Upper lobe of right lung (tissue), 1 donor: ENCODE data around the gene TARBP2. TPM values are rescaled to one million over a fixed set of nuclear protein-coding genes. Genes with fewer than 3 reads are reported as not detected.
A peak's percentile ranks its signal among the peaks of the same experiment; 100 is the strongest.

Experiments
- ATAC-seq: fragments of 200-7000 bp; cut with Tn5 transposase; one replicate; pipeline ENCODE4 v1.9.1; 2020; ENCODE audit warnings: mild to moderate bottlenecking, moderate library complexity
- DNase-seq: peaks from one replicate; pipeline ENCODE4 v3.0.0-alpha.2; 2020
- H3K27ac ChIP-seq: fragments of 200-600 bp; one replicate; pipeline ENCODE4 v1.8.0; 2022
- H3K27me3 ChIP-seq: fragments of 200-600 bp; one replicate; pipeline ENCODE4 v1.8.0; 2022; ENCODE audit warnings: mild to moderate bottlenecking
- H3K36me3 ChIP-seq: fragments of 200-600 bp; one replicate; pipeline ENCODE4 v1.8.0; 2022
- H3K4me1 ChIP-seq: fragments of 200-600 bp; one replicate; pipeline ENCODE4 v1.8.0; 2022
- H3K4me3 ChIP-seq: fragments of 200-600 bp; one replicate; pipeline ENCODE4 v1.8.0; 2022; ENCODE audit warnings: mild to moderate bottlenecking
- H3K9me3 ChIP-seq: fragments of 200-600 bp; one replicate; pipeline ENCODE4 v1.8.0; 2022
- intact Hi-C: fragments of 100-400 bp; cut with DNase I; formaldehyde crosslinking; loops from one replicate; pipeline ENCODE4 v1.11.0; 2022
- total RNA-seq: library from RNA; stranded (reverse); fragmentation: NEBNext Ultra II Directional; extraction: Animal tissue kit (Norgen Biotek cat#: 25700); gene quantifications from one replicate; pipeline ENCODE4 v1.2.1, GENCODE V29; 2021
- TF ChIP-seq, protein P1 (sequence below): fragments of 200-600 bp; IDR thresholded peaks from one replicate; pipeline ENCODE4 v1.8.0; 2022; ENCODE audit warnings: antibody characterized with exemption
- donor health status: DM: no; HTN: yes; CAD: no; lungs with severe emphysema.

Gene TARBP2
- total RNA-seq, 1 donor from 2014 or later = 33.1 TPM

- ATAC-seq = peak; percentile 46
- intact Hi-C loops = no loop called here
- Histone ChIP-seq H3K4me1 (no peaks in the 10 kb centered on the region), H3K36me3 (peaks cover 98% of the 10 kb centered on the region), H3K27ac (no peak overlapping the region), H3K4me3 (no peak overlapping the region), H3K9me3 (no peaks in the 10 kb centered on the region), H3K27me3 (no peaks in the 10 kb centered on the region)
- DNase-seq = no peak
- TF ChIP-seq, protein P1, sequence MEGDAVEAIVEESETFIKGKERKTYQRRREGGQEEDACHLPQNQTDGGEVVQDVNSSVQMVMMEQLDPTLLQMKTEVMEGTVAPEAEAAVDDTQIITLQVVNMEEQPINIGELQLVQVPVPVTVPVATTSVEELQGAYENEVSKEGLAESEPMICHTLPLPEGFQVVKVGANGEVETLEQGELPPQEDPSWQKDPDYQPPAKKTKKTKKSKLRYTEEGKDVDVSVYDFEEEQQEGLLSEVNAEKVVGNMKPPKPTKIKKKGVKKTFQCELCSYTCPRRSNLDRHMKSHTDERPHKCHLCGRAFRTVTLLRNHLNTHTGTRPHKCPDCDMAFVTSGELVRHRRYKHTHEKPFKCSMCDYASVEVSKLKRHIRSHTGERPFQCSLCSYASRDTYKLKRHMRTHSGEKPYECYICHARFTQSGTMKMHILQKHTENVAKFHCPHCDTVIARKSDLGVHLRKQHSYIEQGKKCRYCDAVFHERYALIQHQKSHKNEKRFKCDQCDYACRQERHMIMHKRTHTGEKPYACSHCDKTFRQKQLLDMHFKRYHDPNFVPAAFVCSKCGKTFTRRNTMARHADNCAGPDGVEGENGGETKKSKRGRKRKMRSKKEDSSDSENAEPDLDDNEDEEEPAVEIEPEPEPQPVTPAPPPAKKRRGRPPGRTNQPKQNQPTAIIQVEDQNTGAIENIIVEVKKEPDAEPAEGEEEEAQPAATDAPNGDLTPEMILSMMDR = no peak
These were observed 31.7 kb downstream of the TARBP2 start for GRCh38 chr12:53532524-53533445.

- Histone ChIP-seq H3K36me3 (peaks cover 93% of the 10 kb centered on the region), H3K27ac (no peak overlapping the region)
- ATAC-seq = no peak
These were observed 32.4 kb downstream of the TARBP2 start for GRCh38 chr12:53533471-53533870.

GRCh38 chr12:53536962-53537361 lies 35.9 kb downstream of the TARBP2 start:
- Histone ChIP-seq H3K9me3 (no peaks in the 10 kb centered on the region), H3K27ac (no peak overlapping the region), H3K4me1 (peaks cover 9% of the 10 kb centered on the region), H3K4me3 (no peak overlapping the region), H3K27me3 (no peaks in the 10 kb centered on the region), H3K36me3 (peaks cover 87% of the 10 kb centered on the region)
- DNase-seq (no peak), ATAC-seq (peak; percentile 67)
- intact Hi-C loops = no loop called here
- TF ChIP-seq, protein P1 = no peak

More at GRCh38 chr12:53533471-53533870, 32.4 kb downstream of the TARBP2 start:
- no peaks in the 10 kb centered on the region for H3K27me3 ChIP-seq
- H3K4me1 ChIP-seq = no peaks in the 10 kb centered on the region
- DNase-seq = no peak
- intact Hi-C loops = no loop called here
- H3K9me3 ChIP-seq = no peaks in the 10 kb centered on the region
- TF ChIP-seq, protein P1 = no peak
- H3K4me3 ChIP-seq = no peak overlapping the region

DNA sequence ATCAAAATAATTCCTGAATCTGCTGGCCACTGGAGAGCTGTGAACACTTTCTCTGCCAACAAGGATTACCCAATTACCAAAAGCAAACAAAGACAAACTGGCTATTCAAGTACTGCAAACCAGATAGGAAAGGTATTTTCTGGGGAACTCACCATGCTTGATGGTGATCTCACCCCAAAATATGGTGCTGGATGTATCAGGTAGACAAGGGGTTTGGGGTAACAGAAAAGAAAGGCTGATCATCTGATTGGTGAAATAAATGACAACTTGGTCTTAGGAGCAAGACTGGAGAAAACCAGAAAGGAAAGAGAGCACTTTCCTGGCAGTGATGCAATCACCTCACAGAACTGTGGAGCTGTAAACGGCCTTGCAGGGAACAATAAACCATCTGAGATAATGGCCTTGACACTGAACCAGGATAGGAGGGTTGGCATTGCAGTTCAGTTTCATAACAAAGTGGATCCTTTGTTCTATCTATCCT lies 37.2 kb downstream of the TARBP2 start:
- no peak overlapping the region for H3K4me3 ChIP-seq
- DNase-seq = no peak
- peak; percentile 74 for ATAC-seq
- TF ChIP-seq, protein P1 = no peak
- peaks cover 87% of the 10 kb centered on the region for H3K36me3 ChIP-seq
- H3K4me1 ChIP-seq = peaks cover 10% of the 10 kb centered on the region
- no peaks in the 10 kb centered on the region for H3K27me3 ChIP-seq
- peak overlapping the region; percentile 49 for H3K27ac ChIP-seq
- intact Hi-C loops = no loop called here
- no peaks in the 10 kb centered on the region for H3K9me3 ChIP-seq

DNA sequence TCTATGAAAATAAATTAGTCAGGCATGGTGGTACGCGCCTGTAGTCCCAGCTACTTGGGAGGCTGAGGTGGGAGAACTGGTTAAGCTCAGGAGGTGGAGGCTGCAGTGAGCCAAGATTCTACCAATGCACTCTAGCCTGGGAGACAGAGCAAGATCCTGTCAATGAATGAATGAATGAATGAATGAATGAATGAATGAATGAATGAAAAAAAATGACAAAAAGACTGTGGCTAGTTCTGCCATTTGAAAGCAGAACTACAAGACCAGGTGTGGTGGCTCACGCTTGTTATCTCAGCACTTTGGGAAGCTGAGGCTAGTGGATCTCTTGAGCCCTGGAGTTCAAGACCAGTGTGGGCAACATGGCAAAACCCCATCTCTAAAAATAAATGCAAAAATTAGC lies 38.4 kb downstream of the TARBP2 start:
- Histone ChIP-seq H3K4me3 (no peak overlapping the region), H3K36me3 (peaks cover 74% of the 10 kb centered on the region), H3K9me3 (no peaks in the 10 kb centered on the region), H3K27me3 (no peaks in the 10 kb centered on the region), H3K27ac (no peak overlapping the region), H3K4me1 (peaks cover 19% of the 10 kb centered on the region)
- no peak for ATAC-seq
- no peak for DNase-seq
- intact Hi-C loops = no loop called here
- TF ChIP-seq, protein P1 = no peak
